ENCODE results near the gene KRTAP20-4.

The KRTAP20-4 gene

DNA sequence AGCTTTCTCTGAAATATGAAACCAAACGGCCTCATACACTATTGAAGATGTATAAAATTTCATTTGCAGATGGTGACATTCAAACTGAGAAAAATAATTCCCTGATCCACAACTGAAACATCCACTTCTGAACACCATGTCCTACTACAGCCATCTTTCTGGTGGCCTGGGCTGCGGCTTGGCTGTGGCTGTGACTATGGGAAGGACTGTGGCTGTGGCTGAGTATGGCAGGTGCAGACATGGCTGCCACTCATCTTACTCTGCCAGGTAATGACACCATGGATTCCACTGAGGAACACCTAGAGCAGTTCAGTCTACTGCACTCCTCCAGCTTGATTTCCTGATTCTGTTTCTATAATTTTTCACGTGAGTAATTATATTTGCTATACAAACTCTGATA, at the start of gene KRTAP20-4:
Gene KRTAP20-4, plus strand, starts transcription at position 106 of the 400 bp plus-strand sequence.
- TF ChIP-seq, protein P1, sequence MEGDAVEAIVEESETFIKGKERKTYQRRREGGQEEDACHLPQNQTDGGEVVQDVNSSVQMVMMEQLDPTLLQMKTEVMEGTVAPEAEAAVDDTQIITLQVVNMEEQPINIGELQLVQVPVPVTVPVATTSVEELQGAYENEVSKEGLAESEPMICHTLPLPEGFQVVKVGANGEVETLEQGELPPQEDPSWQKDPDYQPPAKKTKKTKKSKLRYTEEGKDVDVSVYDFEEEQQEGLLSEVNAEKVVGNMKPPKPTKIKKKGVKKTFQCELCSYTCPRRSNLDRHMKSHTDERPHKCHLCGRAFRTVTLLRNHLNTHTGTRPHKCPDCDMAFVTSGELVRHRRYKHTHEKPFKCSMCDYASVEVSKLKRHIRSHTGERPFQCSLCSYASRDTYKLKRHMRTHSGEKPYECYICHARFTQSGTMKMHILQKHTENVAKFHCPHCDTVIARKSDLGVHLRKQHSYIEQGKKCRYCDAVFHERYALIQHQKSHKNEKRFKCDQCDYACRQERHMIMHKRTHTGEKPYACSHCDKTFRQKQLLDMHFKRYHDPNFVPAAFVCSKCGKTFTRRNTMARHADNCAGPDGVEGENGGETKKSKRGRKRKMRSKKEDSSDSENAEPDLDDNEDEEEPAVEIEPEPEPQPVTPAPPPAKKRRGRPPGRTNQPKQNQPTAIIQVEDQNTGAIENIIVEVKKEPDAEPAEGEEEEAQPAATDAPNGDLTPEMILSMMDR (IDR thresholded peaks at IDR 0.05): no peak
- DNase-seq: no peak
- Histone ChIP-seq H3K27ac (no peak within 1 kb of the TSS), H3K4me3 (no peak within 1 kb of the TSS), H3K9me3 (peaks cover 0 to 4% (median 0%) of the 10 kb centered on the region in 3 donors), H3K27me3 (no peaks in the 10 kb centered on the region), H3K4me1 (no peaks in the 10 kb centered on the region), H3K36me3 (no peaks in the 10 kb centered on the region)
- intact Hi-C loops (cut with DNase I; ENCODE audit: low total_unique reads): no loop called here

- no peaks in the 10 kb centered on the region for H3K36me3 ChIP-seq
- H3K9me3 ChIP-seq: no peaks in the 10 kb centered on the region
- no peaks in the 10 kb centered on the region for H3K27me3 ChIP-seq
- H3K4me1 ChIP-seq: no peaks in the 10 kb centered on the region
- TF ChIP-seq, protein P1 (IDR thresholded peaks at IDR 0.05): no peak
- H3K27ac ChIP-seq: no peak overlapping the region
- DNase-seq: no peak
- H3K4me3 ChIP-seq: no peak overlapping the region
- intact Hi-C loops (cut with DNase I; ENCODE audit: low total_unique reads): no loop called here
Measured at GRCh38 chr21:30577766-30578165, 42.7 kb upstream of the KRTAP20-4 start.

DNA sequence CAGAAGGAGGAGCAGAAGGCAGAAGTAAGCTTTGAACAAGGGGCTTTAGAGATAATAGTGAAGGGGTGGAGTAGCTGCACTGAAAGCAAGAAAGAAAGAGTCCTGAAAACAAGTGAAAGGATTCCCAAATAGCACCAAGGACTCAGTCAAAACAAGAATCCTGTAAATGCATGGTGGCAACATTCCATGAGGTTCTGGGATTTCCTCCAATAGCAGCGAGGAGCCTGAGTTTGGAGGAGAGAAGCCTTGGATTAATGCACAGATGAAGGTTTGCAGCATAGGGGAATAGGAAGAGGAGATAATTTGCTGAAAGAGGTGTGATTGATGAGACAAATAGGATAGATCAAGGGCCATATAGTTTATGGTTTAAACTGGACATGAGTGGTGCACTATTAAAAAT, 41.1 kb upstream of the KRTAP20-4 start:
- H3K27ac ChIP-seq: no peak overlapping the region
- no peak for DNase-seq
- H3K4me1 ChIP-seq: no peaks in the 10 kb centered on the region
- intact Hi-C loops (cut with DNase I; ENCODE audit: low total_unique reads): no loop called here
- H3K9me3 ChIP-seq: no peaks in the 10 kb centered on the region
- no peak overlapping the region for H3K4me3 ChIP-seq
- H3K36me3 ChIP-seq: no peaks in the 10 kb centered on the region
- TF ChIP-seq, protein P1 (IDR thresholded peaks at IDR 0.05): no peak
- H3K27me3 ChIP-seq: no peaks in the 10 kb centered on the region

DNA sequence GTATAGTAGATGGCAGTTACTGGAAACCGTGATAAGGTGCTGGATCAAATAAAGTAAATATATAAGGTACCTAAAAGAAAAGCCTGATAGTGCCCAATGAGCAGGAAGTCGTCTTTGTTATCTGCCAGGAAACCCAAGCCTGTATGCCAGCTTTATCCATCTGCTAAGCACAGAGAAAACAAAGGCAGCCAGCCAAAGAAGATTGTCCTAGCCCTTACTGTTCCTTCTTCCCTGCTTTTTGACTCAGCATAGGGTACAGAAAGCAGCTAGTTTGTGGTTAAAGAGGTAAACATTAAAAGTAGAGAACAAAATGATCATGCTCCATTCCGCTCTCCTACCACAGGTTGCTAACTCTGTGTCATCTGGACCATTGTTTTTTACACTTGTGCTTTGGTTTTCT, 40.3 kb upstream of the KRTAP20-4 start:
- Histone ChIP-seq H3K4me3 (no peak overlapping the region), H3K36me3 (no peaks in the 10 kb centered on the region), H3K4me1 (no peaks in the 10 kb centered on the region), H3K27ac (no peak overlapping the region), H3K9me3 (no peaks in the 10 kb centered on the region), H3K27me3 (no peaks in the 10 kb centered on the region)
- intact Hi-C loops (cut with DNase I; ENCODE audit: low total_unique reads): no loop called here
- TF ChIP-seq, protein P1 (IDR thresholded peaks at IDR 0.05): no peak
- DNase-seq: no peak

GRCh38 chr21:30582870-30583269, 37.6 kb upstream of the KRTAP20-4 start:
- intact Hi-C loops (cut with DNase I; ENCODE audit: low total_unique reads): no loop called here
- Histone ChIP-seq H3K9me3 (no peaks in the 10 kb centered on the region), H3K27me3 (no peaks in the 10 kb centered on the region)

More at GRCh38 chr21:30582870-30583269, 37.6 kb upstream of the KRTAP20-4 start:
- no peak for DNase-seq
- Histone ChIP-seq H3K4me3 (no peak overlapping the region), H3K4me1 (no peaks in the 10 kb centered on the region), H3K36me3 (no peaks in the 10 kb centered on the region), H3K27ac (no peak overlapping the region)
- TF ChIP-seq, protein P1 (IDR thresholded peaks at IDR 0.05): no peak
